HG03135 (cell line): ENCODE data around the gene DCANP1.
A peak's percentile ranks its signal among the peaks of the same experiment; 100 is the strongest.

Experiments
- ATAC-seq: cut with Tn5 transposase; IDR thresholded peaks from one replicate; pipeline ENCODE4 v1.9.1; 2021; ENCODE audit warnings: mild to moderate bottlenecking, moderate library complexity; ENCODE audit not compliant: unreplicated experiment

Gene DCANP1

GRCh38 chr5:135457424-135458071 is 10.4 kb upstream of the DCANP1 start:
- peak; percentile 68 for ATAC-seq

- no peak for ATAC-seq
Observed at GRCh38 chr5:135456238-135457099, 9.3 kb upstream of the DCANP1 start.

DNA sequence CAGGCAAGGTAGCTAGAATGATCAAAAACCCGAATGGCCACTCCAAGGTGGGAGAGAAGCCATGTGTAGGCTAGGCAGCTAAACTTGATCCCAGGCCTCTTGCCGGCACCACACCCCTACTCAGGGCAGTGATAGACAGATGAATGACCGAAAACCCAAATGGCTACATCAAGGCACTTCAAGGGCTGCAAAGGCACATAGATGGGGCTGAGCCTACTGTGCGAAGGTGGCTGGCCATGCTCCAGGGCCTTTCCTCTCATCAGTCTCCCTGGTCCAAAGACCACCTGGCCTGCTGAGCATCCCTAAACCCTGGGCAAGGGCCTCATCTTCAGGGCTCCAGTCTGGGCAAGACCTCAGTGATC is 8.7 kb upstream of the DCANP1 start:
- no peak for ATAC-seq

DNA sequence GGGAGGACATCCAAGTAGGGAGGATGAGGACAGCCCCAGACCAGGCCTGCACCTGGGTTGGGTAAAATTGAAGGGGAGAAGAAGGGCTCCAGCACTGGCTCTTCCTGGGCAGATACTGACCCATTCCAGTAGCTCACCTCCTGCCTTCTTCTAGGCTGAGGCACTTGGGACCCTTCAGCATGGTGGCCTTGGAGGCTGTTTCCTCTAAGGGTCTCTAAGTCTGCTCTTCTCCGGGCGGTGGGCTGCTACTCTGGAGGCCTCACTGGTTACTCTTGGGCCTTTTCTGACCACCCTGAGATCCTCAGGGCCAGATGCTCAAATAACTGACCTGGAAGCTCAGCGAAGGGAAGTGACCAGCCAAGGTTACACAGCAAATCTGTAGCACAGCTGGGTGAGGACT is 7.8 kb upstream of the DCANP1 start:
- no peak for ATAC-seq

- ATAC-seq = no peak
Observed at GRCh38 chr5:135453613-135454012, 6.5 kb upstream of the DCANP1 start.

GRCh38 chr5:135452321-135453030 is 5.3 kb upstream of the DCANP1 start, which contains the start of gene TIFAB:
Gene TIFAB (minus strand): TSS chr5:135452351. CDS start chr5:135449939, 2,412 bp downstream.
- no peak for ATAC-seq

- ATAC-seq = no peak
Observed at GRCh38 chr5:135451581-135452320, 4.6 kb upstream of the DCANP1 start.

DNA sequence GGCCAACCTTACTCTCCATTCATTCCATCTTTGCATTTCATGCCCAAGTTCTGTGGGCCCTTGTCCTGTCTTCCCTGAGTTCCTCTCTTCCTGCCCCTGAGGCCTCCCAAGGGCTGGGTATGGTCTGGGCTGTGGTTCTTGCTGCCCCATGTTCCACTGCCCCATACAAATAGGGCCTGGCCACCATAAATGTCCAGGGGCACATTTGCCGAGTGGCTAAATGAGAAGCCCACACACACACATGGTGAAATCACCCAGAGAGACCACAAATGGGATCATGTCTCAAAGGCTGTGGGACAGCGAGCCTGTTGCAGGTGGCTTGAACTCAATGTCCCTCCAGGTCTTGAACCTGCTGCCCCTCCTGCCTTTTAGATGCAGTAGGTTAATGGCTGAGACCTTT is 3.8 kb upstream of the DCANP1 start:
- ATAC-seq = no peak

DNA sequence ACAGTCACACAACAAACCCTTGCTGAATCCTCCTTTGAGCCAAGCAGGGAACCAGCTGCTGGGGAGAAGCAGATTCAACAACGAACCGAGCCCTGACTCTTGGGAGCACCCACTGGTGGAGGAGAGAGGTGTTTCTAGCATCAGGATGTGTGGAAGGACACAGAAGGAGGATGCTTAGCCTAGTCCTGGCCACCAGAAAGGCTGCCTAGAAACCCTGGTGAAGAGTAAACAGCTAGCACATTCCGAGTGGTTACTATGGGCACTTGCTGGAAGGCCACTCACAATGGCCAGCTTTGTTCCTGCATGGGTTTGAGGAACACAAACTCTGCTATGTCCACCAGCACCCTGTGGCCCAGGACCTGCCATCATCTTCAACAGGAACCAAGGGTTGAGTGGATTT is 3.2 kb upstream of the DCANP1 start:
- ATAC-seq = no peak

- no peak for ATAC-seq
Observed at GRCh38 chr5:135449644-135450043, 2.5 kb upstream of the DCANP1 start.

GRCh38 chr5:135448791-135449507 is 1.8 kb upstream of the DCANP1 start:
- ATAC-seq = no peak

- ATAC-seq = no peak
Observed at GRCh38 chr5:135448071-135448739, 1.1 kb upstream of the DCANP1 start.

DNA sequence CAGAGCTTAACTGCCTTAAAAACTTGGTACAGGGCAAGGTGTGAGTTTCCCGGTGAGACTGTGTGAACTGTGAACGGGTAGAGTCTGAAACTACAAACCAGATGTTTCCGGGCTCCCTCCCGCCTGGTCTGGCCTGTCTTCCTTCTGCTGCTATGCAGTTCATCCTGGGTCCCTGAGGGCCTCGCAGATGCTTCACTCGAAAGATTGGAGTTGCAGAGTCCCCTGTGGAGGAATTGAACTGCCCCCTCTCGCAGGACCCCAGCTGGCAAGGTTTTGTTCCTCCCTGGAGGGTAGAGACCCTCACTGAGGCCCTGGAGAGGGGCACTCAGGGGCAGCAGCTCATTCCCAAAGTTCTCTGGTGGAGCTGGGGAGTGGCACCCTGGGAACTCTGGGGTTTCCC is 533 bp downstream of the DCANP1 start:
- no peak for ATAC-seq

- ATAC-seq = no peak
Observed at GRCh38 chr5:135446206-135446605, 942 bp downstream of the DCANP1 start.

DNA sequence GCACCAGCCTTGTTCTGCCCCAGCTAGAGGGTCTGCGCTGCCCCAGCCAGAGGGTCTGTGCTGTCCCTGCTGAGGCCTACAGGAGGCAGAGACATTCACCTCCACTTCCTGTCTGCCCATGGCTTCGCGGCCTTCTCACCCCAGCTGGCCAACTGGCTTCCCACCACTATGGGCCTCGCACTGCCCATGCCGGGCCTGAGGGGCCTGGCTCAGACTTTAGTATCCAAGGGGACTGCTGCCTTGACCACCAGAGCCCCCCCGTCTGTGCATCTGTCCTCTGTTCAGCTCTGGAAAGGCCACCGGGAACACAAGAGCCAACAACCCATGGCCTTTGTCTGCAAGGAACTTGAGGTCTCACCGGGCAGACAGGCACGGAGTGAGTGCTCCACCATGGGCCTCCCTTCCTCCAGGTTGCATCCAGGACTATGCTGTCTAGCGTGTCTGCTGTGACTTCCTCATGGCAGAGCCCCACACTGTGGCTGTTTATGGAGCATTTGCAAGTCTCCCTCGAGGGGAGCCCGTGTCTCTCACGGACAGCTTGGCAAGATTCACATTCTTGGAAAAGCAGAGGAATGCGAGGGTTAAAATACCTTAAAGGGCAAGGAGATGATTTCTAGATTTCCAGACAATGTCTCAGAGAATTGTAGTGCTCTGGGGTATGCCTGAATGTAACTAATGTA is 1.7 kb downstream of the DCANP1 start:
- no peak for ATAC-seq

- no peak for ATAC-seq
Observed at GRCh38 chr5:135444881-135445280, 2.3 kb downstream of the DCANP1 start.

- ATAC-seq = no peak
Observed at GRCh38 chr5:135444360-135444759, 2.8 kb downstream of the DCANP1 start.

GRCh38 chr5:135443161-135443960 is 3.8 kb downstream of the DCANP1 start:
- ATAC-seq = no peak
